ENCODE measurements around the gene FUT4. TPM values are rescaled to one million over a fixed set of nuclear protein-coding genes. Genes with fewer than 3 reads are reported as not detected.

FUT4 gene
- total and polyA plus RNA-seq, 10 of the 15 experiments (the other 5 are each of a cell fraction or from before 2014, with no cell fraction given) = 0.68 to 9.1 (median 2.3) TPM

DNA sequence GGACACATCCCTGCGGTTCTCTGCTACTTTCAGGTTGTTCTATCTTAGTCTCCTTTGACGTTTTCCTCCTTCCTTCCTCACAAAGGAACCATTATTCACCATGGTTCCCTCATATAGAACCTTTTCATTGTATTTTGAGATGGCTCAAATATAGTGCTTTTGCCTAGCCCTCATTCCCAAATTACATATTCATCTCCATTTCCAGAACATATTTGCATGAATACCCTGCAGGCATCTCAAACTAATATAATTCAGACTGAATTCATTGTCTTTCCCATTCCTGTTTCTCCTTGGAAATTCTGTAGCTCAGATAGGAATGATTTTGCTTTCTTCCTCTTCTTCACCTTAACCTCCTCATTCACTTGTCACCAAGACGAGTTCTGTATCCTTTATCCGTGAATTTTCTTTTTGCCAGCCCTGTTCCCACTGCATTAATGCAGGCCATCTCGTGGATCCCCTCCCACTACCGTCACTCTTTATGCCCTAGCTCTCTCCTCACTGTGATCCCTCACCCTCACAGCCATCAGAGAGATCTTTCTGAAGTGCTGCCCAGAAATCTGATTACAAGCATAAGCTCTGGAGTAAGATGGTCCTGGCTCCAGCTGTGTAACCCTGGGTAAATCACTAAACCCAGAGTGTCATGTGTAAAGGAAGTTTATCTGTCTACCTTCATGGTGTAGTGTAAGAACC lies 46.8 kb downstream of the FUT4 start:
- Histone ChIP-seq H2AFZ (ENCODE audit: control insufficient read depth, low read depth, low read length) (no peak overlapping the region), H4K20me1 (ENCODE audit: control insufficient read depth, insufficient read depth) (no peaks in the 10 kb centered on the region), H3K4me1 (ENCODE audit: control insufficient read depth, insufficient read depth, low read length) (no peaks in the 10 kb centered on the region), H3K9ac (ENCODE audit: control insufficient read depth, insufficient read depth, low read length) (no peak overlapping the region), H3K27me3 (replicated peaks in 1 of 2; ENCODE audit: control insufficient read depth in 2 of 2, insufficient read depth in 2 of 2, low read length in 1 of 2) (no peaks in the 10 kb centered on the region), H3K4me3 (no peak overlapping the region), H3K27ac (ENCODE audit: control insufficient read depth, insufficient read depth) (no peak overlapping the region), H3K9me3 (replicated peaks; ENCODE audit: control insufficient read depth, insufficient read depth, low read length) (no peaks in the 10 kb centered on the region), H3K36me3 (ENCODE audit: control insufficient read depth in 2 of 2, insufficient read depth in 2 of 2, low read length in 1 of 2) (no peaks in the 10 kb centered on the region), H3K4me2 (ENCODE audit: control insufficient read depth, insufficient read depth) (no peak overlapping the region), H3K79me2 (ENCODE audit: control insufficient read depth, insufficient read depth, low read length) (no peaks in the 10 kb centered on the region)
- ChIA-PET SMC1A (ENCODE audit: uncharacterized antibody, unreplicated experiment) (interaction anchor here (0.8 to 13.6 kb wide), 7 partner anchors 10 to 85 kb away, joined by 3 to 145 read pairs (median 9); no protein-coding TSS in a partner anchor), POLR2A (interaction anchor here (1.0 to 4.2 kb wide), 6 partner anchors 11 to 849 kb away, joined by 3 to 27 read pairs (median 4); partner anchors contain the start of genes C11orf54 and TAF1D), RAD21 (ENCODE audit: unreplicated experiment) (interaction anchor here (0.7 to 7.5 kb wide), 4 partner anchors 9 to 71 kb away, joined by 4 to 68 read pairs (median 6); no protein-coding TSS in a partner anchor), CTCF (interaction anchor here (0.7 to 10.7 kb wide), 4 partner anchors 8 to 71 kb away, joined by 4 to 100 read pairs (median 30); no protein-coding TSS in a partner anchor)
- in situ Hi-C loops (cut with MboI) = no loop called here
- 30% methylated on average over 6 of the region's 6 CpGs for WGBS (ENCODE audit: insufficient coverage, insufficient replicate concordance, low lambda C conversion rate, missing lambda C conversion rate)
- TF ChIP-seq, protein P1, sequence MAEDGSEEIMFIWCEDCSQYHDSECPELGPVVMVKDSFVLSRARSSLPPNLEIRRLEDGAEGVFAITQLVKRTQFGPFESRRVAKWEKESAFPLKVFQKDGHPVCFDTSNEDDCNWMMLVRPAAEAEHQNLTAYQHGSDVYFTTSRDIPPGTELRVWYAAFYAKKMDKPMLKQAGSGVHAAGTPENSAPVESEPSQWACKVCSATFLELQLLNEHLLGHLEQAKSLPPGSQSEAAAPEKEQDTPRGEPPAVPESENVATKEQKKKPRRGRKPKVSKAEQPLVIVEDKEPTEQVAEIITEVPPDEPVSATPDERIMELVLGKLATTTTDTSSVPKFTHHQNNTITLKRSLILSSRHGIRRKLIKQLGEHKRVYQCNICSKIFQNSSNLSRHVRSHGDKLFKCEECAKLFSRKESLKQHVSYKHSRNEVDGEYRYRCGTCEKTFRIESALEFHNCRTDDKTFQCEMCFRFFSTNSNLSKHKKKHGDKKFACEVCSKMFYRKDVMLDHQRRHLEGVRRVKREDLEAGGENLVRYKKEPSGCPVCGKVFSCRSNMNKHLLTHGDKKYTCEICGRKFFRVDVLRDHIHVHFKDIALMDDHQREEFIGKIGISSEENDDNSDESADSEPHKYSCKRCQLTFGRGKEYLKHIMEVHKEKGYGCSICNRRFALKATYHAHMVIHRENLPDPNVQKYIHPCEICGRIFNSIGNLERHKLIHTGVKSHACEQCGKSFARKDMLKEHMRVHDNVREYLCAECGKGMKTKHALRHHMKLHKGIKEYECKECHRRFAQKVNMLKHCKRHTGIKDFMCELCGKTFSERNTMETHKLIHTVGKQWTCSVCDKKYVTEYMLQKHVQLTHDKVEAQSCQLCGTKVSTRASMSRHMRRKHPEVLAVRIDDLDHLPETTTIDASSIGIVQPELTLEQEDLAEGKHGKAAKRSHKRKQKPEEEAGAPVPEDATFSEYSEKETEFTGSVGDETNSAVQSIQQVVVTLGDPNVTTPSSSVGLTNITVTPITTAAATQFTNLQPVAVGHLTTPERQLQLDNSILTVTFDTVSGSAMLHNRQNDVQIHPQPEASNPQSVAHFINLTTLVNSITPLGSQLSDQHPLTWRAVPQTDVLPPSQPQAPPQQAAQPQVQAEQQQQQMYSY (CRISPR knock-in tag; IDR thresholded peaks at IDR 0.05) = no peak
- TF ChIP-seq NFXL1 (IDR thresholded peaks at IDR 0.05; ENCODE audit: borderline replicate concordance) = no peak
- no peak for TF ChIP-seq CREM (IDR thresholded peaks at IDR 0.05; ENCODE audit: low read depth)
- TF ChIP-seq ZSCAN29 (IDR thresholded peaks at IDR 0.05) = no peak
- no peak for TF ChIP-seq ZZZ3 (IDR thresholded peaks at IDR 0.05; ENCODE audit: control insufficient read depth, insufficient read length, low read depth)
- TF ChIP-seq ASH2L (IDR thresholded peaks at IDR 0.05; ENCODE audit: borderline replicate concordance, low read depth) = no peak
- no peak for TF ChIP-seq CHD1 (IDR thresholded peaks at IDR 0.05; ENCODE audit: low read depth, low read length)
- TF ChIP-seq MEF2B (IDR thresholded peaks at IDR 0.05; ENCODE audit: partially characterized antibody, poor library complexity, severe bottlenecking) = no peak
- TF ChIP-seq NFYB (IDR thresholded peaks at IDR 0.05; ENCODE audit: insufficient read depth, low read depth, low read length) = no peak
- no peak for TF ChIP-seq TCF7 (IDR thresholded peaks at IDR 0.05; ENCODE audit: borderline replicate concordance)
- BruUV-seq (replicated peaks) = no TSS peak
- DNase-seq (ENCODE audit: low read depth, low spot score) (no peak), ATAC-seq (no peak), FAIRE-seq (no peak)
- intact Hi-C loops (cut with micrococcal nuclease; ENCODE audit: unreplicated experiment) = no loop called here
